Suppressor macrophage (primary cell): ENCODE results near the gene C10orf143.
A peak's percentile ranks its signal among the peaks of the same experiment; 100 is the strongest.
"Not testable (repeated sequence)": the region's sequence is repeated elsewhere in the genome, so short reads cannot be mapped to it uniquely, and the experiment has no call there.

Experiments
- DNase-seq, 4 experiments: peaks; one replicate each; pipeline ENCODE4 v3.0.0-alpha.2; 2020 to 2022

The C10orf143 gene

DNA sequence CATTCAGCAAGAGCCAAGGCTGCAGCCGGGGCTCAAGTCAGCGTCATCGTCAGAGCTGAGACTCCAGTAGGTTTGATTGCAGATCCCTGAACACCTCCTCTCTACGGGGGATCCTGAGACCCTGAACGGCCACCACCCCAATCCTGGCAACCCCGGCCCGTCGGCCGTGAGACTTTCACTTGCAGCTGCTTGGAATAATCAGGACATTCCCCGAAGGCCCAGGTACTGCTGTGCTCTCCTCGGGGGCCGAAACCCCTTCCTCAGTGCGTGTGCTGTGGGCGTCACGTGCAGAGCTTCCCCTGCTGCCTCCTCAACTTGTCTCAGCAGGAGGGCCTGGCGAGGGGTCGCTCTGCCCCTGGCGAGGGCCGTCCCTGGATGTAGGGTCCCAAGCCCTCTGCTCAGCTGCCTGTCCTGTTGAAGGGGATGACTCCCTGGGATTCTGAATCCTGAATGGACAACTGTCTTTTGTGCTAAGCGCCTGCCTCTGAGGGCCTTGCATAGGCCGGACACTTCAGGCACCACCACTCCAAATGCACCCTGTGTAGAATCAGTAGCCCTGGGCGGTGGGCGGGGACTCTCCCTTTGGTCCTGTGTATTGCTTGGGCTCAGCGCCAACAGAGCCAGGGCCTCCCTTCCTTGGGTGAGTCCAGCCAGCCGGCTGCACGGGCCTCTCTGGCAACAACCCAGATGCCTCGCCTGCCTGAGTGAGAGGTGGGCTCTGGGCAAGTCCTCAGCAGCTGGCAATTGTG, 82.7 kb downstream of the C10orf143 start:
- no peak for DNase-seq

GRCh38 chr10:130026670-130027456, 83.8 kb downstream of the C10orf143 start:
- no peak for DNase-seq

GRCh38 chr10:130025811-130026485, 84.7 kb downstream of the C10orf143 start:
- no peak for DNase-seq

GRCh38 chr10:130025326-130025725, 85.3 kb downstream of the C10orf143 start:
- no peak for DNase-seq

GRCh38 chr10:130024779-130025325, 85.8 kb downstream of the C10orf143 start:
- DNase-seq, result no peak

- not testable (repeated sequence) for DNase-seq
Observed at GRCh38 chr10:130024326-130024725, 86.3 kb downstream of the C10orf143 start.

GRCh38 chr10:130023454-130024230, 87.0 kb downstream of the C10orf143 start:
- DNase-seq, result no peak

GRCh38 chr10:130022511-130023299, 87.9 kb downstream of the C10orf143 start:
- DNase-seq, result no peak

GRCh38 chr10:130022086-130022485, 88.5 kb downstream of the C10orf143 start:
- no peak for DNase-seq

DNA sequence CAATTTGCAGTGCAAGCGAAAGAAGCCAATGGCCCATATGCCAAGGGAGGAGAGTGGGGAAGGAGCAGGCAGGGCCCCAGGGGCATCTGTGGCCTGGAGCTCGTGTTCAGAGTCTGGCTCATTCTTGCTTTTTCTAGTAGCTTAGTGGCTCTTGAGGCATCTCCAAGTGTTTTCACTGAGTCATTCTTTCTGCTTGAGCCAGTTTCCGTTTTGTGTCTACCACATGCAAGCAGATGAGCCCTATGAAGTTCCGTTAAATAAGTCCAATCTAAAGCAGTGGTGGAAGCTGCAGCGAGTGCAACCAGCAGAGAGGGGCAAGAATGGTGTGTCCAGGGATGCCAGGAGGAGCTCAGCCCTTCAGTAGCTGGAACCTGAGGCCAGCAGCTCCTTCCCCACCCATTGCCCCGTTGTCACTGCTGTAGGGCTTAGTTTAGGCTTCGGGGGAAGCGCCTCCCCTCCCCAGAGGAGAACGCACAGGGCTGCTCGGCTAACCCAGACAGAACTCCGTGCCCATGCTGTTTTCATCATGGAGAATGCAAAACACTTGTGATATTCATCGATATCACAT, 89.2 kb downstream of the C10orf143 start:
- DNase-seq, result peak in 1 of 4 experiments; percentile 5

- no peak for DNase-seq
Observed at GRCh38 chr10:130020651-130021382, 89.8 kb downstream of the C10orf143 start.

DNA sequence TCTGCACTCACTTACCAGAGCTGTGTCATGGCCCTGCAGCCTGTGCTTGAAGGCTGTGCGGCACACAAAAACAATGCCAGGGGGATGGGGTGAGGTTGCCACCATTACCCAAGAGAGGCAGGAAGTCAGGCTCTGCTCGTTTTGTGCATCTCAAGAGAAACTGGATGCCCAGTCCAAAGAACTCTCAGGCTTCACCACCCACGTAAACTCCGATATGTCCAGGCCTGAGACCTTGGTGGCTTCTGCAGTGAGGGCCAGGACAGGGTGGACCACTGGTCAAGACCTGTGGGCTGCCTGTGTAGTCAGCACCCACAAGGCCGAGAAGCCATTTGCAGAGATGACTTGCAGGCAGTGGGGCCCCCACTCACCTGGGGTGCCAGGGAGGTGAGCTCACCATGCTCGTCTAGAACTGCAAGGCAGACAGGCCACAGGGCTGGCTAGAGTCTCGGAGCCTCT, 91.9 kb downstream of the C10orf143 start:
- no peak for DNase-seq

- no peak for DNase-seq
Observed at GRCh38 chr10:130018265-130018664, 92.4 kb downstream of the C10orf143 start.

DNA sequence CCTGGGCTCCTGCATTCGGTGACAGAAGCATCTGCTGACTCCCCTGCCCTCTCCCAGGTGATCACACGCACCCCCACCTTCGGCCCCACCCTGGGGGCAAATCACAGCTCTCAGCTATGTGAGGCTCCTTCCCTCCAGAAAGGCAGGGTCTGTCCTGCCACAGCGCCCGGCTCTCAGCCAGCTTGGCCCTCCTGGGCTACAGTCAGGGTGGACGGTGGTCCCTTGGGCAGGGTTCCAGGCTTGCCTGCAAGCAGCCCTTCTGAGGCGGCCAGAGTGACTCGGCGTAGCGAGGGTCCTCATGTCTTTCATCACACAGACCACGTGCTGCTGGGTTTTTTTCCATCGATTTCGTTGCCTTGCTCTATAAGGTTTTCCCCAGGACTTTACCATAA, 93.0 kb downstream of the C10orf143 start:
- no peak for DNase-seq

DNA sequence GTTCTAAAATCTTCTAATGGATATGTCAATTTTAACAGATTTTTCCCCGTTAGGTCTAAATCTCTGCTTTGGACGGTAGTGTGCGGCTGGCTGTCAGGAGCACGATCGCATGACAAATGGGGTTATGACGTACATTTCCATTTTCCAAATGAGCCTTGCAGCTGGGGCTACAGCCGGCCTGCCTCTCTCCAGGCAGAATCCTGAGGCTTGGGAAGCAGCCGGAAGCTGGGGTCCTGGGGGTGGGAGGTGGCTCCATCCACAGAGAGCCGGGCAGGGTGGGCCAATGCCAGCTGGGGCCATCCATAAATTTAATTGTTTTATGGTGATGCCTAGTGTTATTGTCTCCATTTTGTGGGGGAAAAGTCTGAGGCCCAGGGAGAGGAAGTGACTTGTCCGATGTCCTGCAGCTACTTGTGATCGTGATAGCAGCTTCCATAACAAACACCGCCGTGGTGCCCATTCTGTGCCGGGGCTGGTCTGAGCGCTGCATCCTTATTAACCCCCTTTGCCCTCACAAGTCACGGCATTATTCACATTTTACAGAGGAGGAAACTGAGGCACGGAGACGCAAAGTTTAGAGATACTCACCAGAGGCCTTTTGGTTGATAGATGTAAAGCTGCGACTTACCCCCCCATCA, 93.5 kb downstream of the C10orf143 start:
- no peak for DNase-seq

DNA sequence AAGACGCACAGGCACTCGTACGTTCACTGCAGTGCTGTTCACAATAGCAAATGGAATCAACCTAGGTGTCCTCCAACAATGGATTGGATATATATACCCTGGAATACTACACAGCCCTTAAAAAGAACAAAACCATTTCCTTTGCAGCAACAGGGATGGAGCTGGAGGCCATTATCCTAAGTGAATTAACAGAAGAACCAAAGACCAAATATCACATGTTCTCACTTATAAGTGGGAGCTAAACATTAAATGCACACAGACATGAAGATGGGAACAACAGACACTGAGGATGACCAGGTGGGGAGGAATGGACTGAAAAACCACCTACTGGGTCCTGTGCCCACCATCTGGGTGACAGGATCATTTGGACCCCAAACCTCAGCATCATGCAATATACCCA, 94.5 kb downstream of the C10orf143 start:
- no peak for DNase-seq

DNA sequence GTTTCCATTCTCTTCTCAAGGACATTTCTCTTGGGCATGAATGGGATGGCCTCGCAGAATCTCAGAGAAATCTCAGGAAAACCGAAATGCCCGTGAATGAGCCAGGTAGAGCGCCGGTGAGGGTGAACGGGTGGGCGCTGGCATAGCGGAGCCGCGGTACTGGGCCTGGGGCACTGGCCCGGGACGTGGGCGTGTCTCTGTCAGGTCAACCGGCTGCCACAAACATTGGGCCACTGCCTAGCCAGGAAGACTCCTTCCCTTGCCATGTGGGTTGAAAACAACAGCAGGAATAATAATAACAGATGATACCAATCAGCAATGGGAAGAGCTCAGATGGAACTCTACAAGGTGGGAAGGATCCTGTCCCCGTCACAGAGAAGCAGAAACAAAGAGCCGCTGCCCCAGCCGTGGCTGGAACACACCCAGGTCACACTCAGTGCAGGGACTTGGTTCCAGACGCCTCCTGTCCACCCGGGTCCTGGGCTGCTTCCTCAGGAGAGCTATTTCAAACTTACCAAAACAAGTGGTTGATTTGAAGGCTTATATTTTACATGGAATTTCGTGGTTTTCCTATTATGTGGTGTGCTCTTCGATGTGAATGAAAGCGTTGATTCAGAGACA, 95.4 kb downstream of the C10orf143 start:
- no peak for DNase-seq

DNA sequence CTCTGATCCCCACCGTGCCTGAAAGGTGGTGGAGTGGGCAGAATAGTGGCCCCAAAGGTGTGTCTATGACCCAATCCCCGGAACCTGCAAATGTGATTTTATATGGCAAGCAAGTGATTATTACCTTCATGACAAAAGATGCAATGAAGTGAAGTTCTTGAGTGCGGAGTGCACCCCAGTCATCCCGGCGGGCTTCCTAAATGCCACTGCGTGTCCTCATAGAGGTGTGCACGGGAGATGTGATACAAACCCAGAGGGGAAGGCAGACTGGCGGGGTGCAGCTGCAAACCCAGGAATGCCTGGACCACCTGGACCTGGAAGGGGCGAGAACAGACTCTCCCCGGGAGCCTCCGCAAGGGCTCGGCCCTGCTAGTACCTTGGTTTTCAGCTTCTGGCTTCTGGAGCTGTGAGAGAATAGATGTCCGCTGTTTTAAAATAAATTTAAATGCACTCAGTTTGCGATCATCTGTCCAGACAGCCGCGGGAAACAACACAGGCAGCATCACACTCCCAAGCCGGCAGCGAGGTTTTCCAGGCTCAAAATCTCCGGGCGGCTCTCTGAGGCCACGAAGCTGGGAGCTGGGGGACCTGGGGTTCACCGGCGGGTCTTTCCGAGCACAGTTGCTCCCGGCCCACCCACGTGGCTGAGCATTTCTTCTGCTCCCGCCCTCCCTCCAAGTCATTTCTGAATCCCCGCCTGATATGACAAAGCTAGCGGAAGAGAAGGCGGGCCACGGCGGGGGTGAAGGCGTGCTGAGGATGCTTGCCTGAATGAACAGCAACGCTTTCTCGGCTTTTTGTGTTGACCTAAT, 96.2 kb downstream of the C10orf143 start:
- DNase-seq, result no peak
